Measurements from ENCODE around the gene MGRN1. TPM values are rescaled to one million over a fixed set of nuclear protein-coding genes. Genes with fewer than 3 reads are reported as not detected.

Gene MGRN1
- total RNA-seq (22.5 TPM), polyA plus RNA-seq (34.9 TPM)

DNA sequence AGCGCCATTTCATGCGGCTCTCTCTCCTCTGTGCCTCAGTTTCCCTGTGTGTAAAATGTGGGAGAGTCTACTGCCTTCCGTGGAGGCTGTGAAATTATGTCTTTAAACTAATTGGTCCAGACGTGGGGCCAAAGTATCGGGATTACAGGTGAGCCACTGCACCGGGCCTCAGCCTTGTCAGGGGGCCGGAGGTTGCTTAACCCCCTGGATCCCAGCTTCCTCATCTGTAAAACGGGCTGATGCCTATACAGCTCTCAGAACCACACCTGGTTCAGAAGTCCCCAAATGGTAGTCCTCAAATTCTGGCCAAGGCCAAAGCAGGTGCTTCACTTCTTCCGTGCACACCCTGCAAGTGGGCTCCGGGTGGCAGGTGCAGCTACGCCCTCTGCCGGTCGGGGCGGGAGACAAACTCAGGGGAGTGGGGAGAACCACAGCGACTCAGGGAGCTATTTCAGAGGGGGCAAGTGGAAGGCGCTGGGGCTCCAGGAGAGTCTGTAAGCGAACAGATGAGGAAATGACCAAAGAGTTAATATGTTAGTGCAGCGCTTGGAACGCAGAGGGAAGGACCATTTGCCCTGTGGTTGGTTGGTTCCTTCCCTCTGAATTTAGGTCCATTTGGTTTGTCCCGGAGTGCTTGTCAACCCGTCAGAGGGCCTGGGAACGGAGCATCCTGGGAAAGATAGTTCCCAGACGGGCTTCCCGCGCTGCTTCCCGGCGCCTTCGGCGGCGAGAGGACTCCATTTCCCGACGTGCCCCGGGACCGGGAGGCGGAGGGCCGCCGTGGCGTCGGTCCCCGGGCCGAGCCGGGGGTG lies at the start of gene MGRN1:
TSS of gene MGRN1 (plus strand) at position 812 of the 812 bp plus-strand sequence. CDS start 135 bp downstream, outside the sequence.
- peak; percentile 95 for DNase-seq (ENCODE audit: extremely low spot score)
- WGBS, result 6% methylated on average over 42 of the region's 42 CpGs
- H3K27ac ChIP-seq (ENCODE audit: low read depth), result peak within 1 kb of the TSS; percentile 92

DNA sequence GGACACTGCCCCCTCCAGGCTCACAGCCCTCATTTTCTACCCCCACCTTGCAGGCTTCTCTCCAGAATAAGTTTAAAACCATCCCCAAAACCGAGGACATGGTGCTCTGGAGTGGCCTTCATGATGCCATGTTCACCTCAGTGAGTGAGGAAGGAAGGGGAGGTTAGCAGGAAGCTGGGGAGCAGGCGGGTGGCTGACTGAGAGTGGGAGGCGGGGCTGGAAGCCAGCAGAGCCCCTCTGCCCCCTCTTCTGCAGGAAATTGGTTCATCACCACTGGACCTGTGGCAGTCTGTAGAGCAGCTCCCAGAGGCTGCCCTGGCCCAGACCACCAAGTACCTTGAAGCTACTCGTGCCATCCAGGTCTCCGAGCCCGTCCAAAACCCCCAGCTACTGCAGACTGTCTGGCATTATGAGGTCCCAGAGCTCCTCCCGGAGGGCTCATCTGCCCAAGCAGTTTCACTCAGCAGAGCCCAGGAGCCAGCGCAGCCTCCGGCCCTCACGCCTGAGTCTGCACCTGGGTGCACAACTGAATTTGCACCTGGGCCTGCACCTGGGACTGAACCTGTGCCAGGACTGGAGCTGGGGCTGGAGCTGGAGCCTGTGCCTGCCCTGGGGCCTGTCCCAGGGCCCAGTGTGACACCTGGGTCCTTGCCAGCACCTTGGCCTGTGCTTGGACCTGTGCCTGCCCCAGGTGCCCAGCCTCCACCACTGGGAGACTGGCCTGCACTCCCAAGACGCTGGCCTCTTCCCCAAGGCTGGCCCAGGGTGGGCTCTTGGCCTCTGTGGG lies 49.5 kb upstream of the MGRN1 start:
- 80% methylated on average over 11 of the region's 11 CpGs for WGBS
- no peak for DNase-seq (ENCODE audit: extremely low spot score)
- Histone ChIP-seq H3K36me3 (ENCODE audit: insufficient read depth) (no peaks in the 10 kb centered on the region), H3K27ac (ENCODE audit: low read depth) (no peak overlapping the region), H3K4me1 (ENCODE audit: insufficient read depth) (no peaks in the 10 kb centered on the region), H3K4me3 (ENCODE audit: low read depth, low read length) (no peak overlapping the region)

More for the DNA sequence above, at the start of gene MGRN1:
- Histone ChIP-seq H3K4me1 (ENCODE audit: insufficient read depth) (no peaks in the 10 kb centered on the region), H3K36me3 (ENCODE audit: insufficient read depth) (no peaks in the 10 kb centered on the region), H3K4me3 (ENCODE audit: low read depth, low read length) (peak within 1 kb of the TSS; percentile 86)

DNA sequence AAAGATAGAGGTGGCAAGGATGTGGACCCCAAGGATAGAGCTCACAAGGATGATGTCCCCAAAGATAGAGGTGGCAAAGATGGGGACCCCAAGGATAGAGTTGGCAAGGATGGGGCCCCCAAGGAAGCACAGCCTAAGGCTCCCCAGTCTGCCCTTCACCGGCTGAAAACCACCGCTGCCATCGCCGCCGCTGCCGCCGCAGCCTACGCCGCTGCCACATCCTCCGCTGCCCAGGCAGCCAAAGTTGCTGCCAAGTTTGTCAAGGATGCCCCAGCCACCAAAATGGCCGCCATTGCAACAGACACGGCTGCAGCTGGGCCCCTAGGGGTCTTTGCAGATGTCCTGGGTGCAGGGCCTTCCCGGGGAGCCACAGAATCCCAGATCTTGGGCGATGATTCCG lies 48.6 kb upstream of the MGRN1 start:
- 97% methylated on average over 15 of the region's 15 CpGs for WGBS
- no peak overlapping the region for H3K4me3 ChIP-seq (ENCODE audit: low read depth, low read length)
- no peak overlapping the region for H3K27ac ChIP-seq (ENCODE audit: low read depth)
- H3K4me1 ChIP-seq (ENCODE audit: insufficient read depth), result no peaks in the 10 kb centered on the region
- no peaks in the 10 kb centered on the region for H3K36me3 ChIP-seq (ENCODE audit: insufficient read depth)
- DNase-seq (ENCODE audit: extremely low spot score), result no peak

DNA sequence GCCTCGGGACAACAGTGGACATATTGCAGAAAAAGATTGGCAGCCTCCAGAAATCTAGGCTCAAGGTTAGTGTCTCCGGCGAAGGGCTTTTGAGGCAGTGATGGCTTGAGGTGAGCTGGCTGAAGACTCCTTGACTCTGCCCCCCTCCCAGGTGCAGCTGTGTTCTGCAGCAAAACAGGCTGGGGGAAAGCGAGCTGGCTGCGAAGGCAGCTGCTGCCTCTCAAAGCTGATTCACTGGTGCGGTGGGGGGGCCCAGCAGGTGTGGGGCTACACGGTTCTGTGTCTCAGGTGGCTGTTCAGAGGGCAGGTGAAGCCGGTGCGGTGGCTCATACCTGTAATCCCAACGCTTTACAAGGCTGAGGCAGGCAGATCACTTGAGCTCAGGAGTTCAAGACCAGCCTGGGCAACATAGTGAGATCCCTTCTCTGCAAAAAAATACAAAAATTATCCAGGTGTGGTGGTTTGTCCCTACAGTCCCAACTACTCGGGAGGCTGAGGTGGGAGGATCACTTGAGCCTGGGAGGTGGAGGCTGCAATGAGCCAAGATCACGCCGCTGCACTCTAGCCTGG lies 45.6 kb upstream of the MGRN1 start:
- no peaks in the 10 kb centered on the region for H3K36me3 ChIP-seq (ENCODE audit: insufficient read depth)
- WGBS, result 86% methylated on average over 13 of the region's 13 CpGs
- DNase-seq (ENCODE audit: extremely low spot score), result no peak
- no peak overlapping the region for H3K27ac ChIP-seq (ENCODE audit: low read depth)
- H3K4me3 ChIP-seq (ENCODE audit: low read depth, low read length), result no peak overlapping the region
- no peaks in the 10 kb centered on the region for H3K4me1 ChIP-seq (ENCODE audit: insufficient read depth)

DNA sequence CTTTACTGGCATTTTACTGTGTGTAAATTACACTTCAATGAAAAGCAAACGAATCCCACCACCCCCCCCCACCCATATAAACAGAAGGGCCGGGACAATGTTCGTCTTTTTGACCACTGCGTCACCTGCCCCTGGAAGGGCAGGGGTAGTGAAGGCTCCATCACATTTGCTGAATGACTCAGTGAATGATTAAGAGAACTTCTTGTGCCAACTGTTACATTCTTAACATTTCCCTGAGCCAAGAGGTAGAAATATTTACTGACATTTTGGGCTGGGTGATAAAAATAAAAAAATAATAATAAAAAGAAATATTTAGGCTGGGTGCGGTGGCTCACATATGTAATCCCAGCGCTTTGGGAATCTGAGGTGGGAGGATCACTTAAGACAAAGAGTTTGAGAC lies 44.4 kb upstream of the MGRN1 start:
- Histone ChIP-seq H3K4me3 (ENCODE audit: low read depth, low read length) (no peak overlapping the region), H3K36me3 (ENCODE audit: insufficient read depth) (no peaks in the 10 kb centered on the region), H3K27ac (ENCODE audit: low read depth) (no peak overlapping the region), H3K4me1 (ENCODE audit: insufficient read depth) (no peaks in the 10 kb centered on the region)
- DNase-seq (ENCODE audit: extremely low spot score), result no peak
- WGBS, result 69% methylated on average over 6 of the region's 6 CpGs

DNA sequence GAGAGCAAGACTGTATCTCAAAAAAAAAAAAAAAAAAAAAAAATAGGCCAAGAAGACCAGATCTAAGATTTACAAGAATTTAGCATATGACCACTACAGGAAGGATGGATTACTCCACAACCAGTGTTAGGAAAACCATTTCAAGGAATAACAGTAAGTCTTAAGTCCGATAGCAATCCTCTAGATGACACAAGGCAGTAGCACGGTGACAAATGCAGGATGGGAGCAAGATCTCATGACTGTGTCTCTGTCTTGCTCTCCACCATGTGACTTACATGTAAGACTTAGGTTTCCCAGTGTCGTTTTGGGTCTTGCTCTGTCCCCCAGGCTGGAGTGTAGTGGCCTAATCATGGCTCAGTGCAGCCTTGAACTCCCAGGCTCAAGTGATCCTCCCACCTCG lies 40.7 kb upstream of the MGRN1 start:
- no peak overlapping the region for H3K4me3 ChIP-seq (ENCODE audit: low read depth, low read length)
- H3K4me1 ChIP-seq (ENCODE audit: insufficient read depth), result no peaks in the 10 kb centered on the region
- WGBS, result 93% methylated on average over 4 of the region's 4 CpGs
- H3K36me3 ChIP-seq (ENCODE audit: insufficient read depth), result no peaks in the 10 kb centered on the region
- DNase-seq (ENCODE audit: extremely low spot score), result no peak
- H3K27ac ChIP-seq (ENCODE audit: low read depth), result no peak overlapping the region

DNA sequence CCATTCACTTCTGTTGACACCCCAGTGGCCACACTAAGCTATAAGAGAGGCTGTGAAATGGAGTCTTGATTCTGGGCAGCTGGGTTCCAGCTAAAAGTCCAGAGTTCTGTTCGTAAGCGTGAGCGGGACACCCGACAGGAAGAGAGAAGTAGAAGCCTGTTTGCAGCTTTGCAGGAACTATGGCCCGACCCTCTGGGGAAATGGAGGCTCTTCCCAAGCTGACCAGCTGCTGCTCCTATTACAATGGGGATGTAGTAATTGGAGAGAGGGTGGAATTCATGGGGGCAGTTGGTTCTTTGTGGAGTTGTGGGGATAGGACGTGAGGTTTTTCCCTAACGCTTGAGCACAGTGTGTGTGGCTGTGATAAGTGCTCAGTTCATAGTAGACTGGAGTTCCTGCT lies 38.3 kb upstream of the MGRN1 start:
- Histone ChIP-seq H3K4me3 (ENCODE audit: low read depth, low read length) (no peak overlapping the region), H3K36me3 (ENCODE audit: insufficient read depth) (no peaks in the 10 kb centered on the region), H3K4me1 (ENCODE audit: insufficient read depth) (no peaks in the 10 kb centered on the region), H3K27ac (ENCODE audit: low read depth) (no peak overlapping the region)
- DNase-seq (ENCODE audit: extremely low spot score), result no peak
- WGBS, result 65% methylated on average over 7 of the region's 7 CpGs

DNA sequence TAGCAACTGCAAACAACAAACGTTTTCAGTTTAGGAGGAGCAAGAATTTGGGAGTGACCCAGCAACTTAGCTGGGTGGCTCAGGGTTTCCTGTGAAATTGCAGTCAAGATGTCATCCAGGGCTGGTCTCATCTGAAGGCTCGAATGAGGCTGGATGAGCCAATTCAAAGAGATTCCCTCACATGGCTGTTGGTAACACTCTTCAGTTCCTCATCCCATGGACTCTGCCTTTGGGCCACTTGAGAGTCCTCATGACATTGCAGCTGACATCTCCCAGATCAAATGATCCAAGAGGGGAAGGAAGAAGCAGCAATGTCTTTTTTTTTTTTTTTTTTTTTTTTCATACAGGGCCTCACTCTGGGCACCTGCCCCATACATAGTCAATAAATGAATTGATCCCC lies 36.2 kb upstream of the MGRN1 start:
- DNase-seq (ENCODE audit: extremely low spot score), result no peak
- 76% methylated on average over 2 of the region's 2 CpGs for WGBS
- H3K4me3 ChIP-seq (ENCODE audit: low read depth, low read length), result no peak overlapping the region
- no peaks in the 10 kb centered on the region for H3K4me1 ChIP-seq (ENCODE audit: insufficient read depth)
- no peaks in the 10 kb centered on the region for H3K36me3 ChIP-seq (ENCODE audit: insufficient read depth)
- H3K27ac ChIP-seq (ENCODE audit: low read depth), result no peak overlapping the region

DNA sequence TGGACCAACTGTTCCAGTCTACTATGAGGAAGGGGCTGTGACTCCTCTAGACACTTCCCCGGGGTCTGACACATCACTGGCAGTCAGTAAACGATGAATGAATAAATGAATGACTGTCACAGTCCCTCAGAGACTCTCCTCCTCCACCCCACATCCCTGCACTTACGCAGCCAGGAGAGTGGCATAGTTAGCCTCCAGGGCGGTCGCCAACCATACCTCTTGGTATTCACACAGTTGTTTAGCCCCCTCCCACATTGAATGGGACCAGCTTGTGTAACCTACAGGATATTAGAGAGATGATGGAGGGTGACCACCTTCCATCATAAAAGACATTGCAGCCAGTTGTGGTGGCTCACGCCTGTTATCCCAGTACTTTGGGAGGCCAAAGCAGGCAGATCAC lies 35.7 kb upstream of the MGRN1 start:
- H3K27ac ChIP-seq (ENCODE audit: low read depth), result no peak overlapping the region
- no peak for DNase-seq (ENCODE audit: extremely low spot score)
- no peak overlapping the region for H3K4me3 ChIP-seq (ENCODE audit: low read depth, low read length)
- H3K4me1 ChIP-seq (ENCODE audit: insufficient read depth), result no peaks in the 10 kb centered on the region
- WGBS, result 96% methylated on average over 6 of the region's 6 CpGs
- no peaks in the 10 kb centered on the region for H3K36me3 ChIP-seq (ENCODE audit: insufficient read depth)

DNA sequence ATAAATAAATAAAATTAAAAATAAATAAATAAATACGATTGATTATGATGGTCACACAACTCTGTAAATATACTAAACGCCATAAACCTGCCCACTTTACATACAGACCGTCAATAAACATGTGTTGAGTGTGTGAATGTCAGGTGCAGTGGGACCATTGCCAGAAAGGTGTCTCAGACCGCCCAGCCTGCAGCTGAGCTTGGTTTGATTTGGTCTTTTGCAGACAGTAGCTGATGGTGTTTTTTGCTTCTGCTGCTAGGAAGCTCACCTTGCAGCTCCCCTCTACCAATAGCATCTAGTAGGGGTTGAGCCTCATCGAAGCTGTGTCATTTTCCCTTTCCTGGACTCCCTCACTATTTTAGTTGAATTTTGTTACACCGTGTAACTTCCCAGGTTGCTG lies 33.4 kb upstream of the MGRN1 start:
- Histone ChIP-seq H3K36me3 (ENCODE audit: insufficient read depth) (no peaks in the 10 kb centered on the region), H3K4me1 (ENCODE audit: insufficient read depth) (no peaks in the 10 kb centered on the region), H3K27ac (ENCODE audit: low read depth) (no peak overlapping the region), H3K4me3 (ENCODE audit: low read depth, low read length) (no peak overlapping the region)
- no peak for DNase-seq (ENCODE audit: extremely low spot score)
- 69% methylated on average over 6 of the region's 6 CpGs for WGBS

DNA sequence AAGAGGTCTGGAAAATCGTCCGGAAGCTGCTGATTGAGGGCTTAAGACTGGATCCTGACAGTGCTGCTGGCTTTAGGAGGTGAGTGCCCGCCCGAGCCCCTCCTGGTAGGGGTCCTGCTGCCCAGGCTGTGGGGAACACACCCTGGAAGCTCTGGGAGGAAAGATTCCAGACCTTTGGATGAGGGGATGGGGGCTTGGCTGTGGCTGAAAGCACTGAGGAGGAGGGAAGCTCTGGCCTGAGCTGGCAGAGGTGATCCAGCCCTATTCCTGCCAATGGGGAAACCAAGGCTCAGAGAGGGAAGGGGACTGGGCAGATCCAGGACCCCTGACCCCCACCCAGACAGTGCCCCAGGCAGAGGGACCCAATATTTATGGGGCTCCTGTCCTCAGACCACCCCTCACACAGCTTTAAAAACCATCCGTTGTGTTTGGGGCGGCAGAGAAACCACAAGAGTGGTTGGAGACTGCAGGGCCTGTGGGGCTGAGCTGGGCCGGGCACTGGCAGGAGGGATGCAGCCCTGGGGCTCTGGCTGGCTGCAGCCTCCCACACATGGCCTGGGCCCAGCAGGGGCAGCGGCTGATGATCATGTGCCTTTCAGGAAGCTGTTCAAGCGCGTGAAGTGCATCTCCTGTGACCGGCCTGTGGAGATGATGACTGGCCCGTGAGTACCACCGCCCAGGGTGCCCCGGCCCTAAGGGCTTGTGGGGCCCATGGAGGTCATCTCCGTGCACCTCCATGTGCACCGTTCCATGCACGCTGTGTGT lies 32.7 kb upstream of the MGRN1 start:
- WGBS, result 81% methylated on average over 17 of the region's 17 CpGs

DNA sequence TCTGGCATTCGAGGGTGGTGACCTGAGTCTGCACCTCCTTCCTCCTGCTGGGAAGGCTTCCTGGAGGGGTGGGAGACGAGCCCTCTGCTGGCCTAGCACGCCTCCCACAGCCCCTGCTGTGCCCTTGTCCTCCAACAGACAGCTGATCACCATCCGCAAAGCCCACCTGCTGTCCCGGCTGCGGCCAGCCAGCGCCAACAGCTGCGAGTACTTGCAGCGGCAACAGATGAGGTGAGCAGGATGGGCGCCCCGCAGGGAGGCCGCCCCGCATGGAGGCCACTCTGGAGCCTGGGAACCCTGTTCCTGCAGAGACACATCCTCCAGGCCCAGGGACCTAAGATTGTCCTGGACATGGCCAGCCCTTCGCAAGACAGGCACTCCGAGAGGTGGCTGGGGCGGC lies 31.5 kb upstream of the MGRN1 start:
- H3K27ac ChIP-seq (ENCODE audit: low read depth), result no peak overlapping the region
- no peak overlapping the region for H3K4me3 ChIP-seq (ENCODE audit: low read depth, low read length)
- WGBS, result 60% methylated on average over 16 of the region's 16 CpGs
- no peak for DNase-seq (ENCODE audit: extremely low spot score)
- no peaks in the 10 kb centered on the region for H3K4me1 ChIP-seq (ENCODE audit: insufficient read depth)
- H3K36me3 ChIP-seq (ENCODE audit: insufficient read depth), result no peaks in the 10 kb centered on the region

More for the DNA sequence above, 32.7 kb upstream of the MGRN1 start:
- no peaks in the 10 kb centered on the region for H3K36me3 ChIP-seq (ENCODE audit: insufficient read depth)
- no peak overlapping the region for H3K27ac ChIP-seq (ENCODE audit: low read depth)
- H3K4me3 ChIP-seq (ENCODE audit: low read depth, low read length), result no peak overlapping the region
- no peaks in the 10 kb centered on the region for H3K4me1 ChIP-seq (ENCODE audit: insufficient read depth)
- DNase-seq (ENCODE audit: extremely low spot score), result no peak
